ENCODE results near the gene C1orf122.

C1orf122 gene

GRCh38 chr1:37846647-37847339, 39.2 kb downstream of the C1orf122 start:
- no peak for DNase-seq

- no peak for DNase-seq
These were observed 41.9 kb downstream of the C1orf122 start for GRCh38 chr1:37849480-37849879.

- no peak for DNase-seq
These were observed 42.9 kb downstream of the C1orf122 start for GRCh38 chr1:37850352-37850955.

- no peak for DNase-seq
These were observed 43.7 kb downstream of the C1orf122 start for GRCh38 chr1:37851262-37851661.

- no peak for DNase-seq
These were observed 44.2 kb downstream of the C1orf122 start for GRCh38 chr1:37851782-37852210.

GRCh38 chr1:37853157-37853556, 45.6 kb downstream of the C1orf122 start:
- no peak for DNase-seq

GRCh38 chr1:37854406-37854805, 46.8 kb downstream of the C1orf122 start:
- no peak for DNase-seq
